GM20000 (cell line): ENCODE results near the gene FRS3.

Source experiments
- DNase-seq: peaks from one replicate; pipeline ENCODE4 v3.0.0; 2012; ENCODE audit warnings: low spot score
- CTCF ChIP-seq: IDR thresholded peaks from 2 replicates; pipeline ENCODE4 v1.5.1; 2012; ENCODE audit warnings: mild to moderate bottlenecking, control low read depth; ENCODE audit errors: extremely low read depth, missing control alignments

The FRS3 gene

GRCh38 chr6:41734666-41735426, 44.9 kb downstream of the FRS3 start:
- peak; percentile 94 for DNase-seq
- TF ChIP-seq CTCF: no peak

DNA sequence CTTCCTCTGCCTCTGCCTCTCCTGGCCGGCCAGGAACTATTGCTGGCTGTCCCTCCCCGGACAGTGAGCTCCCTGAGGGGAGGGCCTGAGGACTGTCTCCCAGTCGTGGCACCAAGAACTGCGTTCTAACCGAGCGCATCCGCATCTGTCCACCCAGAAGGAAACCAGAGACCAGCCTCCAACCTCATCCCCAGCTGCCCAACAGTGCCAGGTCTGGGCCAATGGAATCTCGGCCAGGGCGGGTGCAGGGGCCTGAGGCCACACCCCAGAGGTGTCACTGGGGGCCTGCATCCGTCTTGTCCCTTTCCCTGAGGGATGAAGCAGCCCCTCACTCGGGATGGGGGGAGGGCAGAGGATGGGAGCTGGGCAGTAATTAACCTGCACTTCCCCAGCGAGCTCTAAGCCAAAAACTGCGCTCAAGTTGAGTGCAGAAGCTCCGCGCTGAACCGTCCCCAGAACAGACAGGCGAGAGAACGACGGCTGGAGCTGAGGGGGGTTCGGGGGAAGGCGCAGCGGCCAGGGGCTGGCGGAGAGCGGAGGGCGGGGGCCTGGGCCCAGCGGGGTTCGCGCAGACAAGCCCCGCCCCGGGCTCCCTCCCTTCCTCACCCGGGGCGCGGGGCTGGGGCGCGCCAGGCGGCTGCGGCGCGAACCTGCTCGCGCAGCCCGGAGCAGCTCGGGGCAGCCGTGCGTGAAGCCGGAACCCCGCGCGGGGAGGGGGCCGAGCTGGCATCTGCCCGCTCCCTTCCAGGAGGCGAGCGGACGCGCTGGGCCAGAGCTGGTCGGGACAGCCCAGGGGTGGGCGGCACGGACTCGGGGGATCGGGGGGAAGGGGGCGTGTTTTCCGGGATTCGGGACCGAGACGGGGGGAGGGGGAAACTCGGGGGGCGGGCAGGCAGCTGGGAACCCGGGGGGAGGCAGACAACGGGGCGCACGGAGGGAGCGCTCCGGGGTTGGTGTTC, 45.7 kb downstream of the FRS3 start:
- TF ChIP-seq CTCF: no peak
- peak; percentile 97 for DNase-seq

DNA sequence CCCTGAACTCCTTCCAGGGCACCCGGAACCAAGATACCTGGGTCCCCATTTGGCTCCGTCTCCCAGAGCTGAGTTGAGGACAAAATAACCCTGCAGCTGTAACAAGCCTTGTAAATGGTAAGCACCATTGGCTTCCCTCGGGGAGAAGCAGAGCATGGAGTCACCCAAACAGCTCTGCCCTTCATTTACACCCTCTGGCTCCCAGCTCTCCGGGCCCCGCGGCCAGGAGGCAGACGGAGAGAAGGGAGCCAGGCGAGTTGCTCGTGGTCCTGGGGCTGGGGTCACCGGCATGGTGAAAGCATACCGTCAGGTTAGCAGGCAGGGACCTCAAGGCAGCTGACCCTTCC, 46.4 kb downstream of the FRS3 start:
- no peak for DNase-seq
- TF ChIP-seq CTCF: no peak

DNA sequence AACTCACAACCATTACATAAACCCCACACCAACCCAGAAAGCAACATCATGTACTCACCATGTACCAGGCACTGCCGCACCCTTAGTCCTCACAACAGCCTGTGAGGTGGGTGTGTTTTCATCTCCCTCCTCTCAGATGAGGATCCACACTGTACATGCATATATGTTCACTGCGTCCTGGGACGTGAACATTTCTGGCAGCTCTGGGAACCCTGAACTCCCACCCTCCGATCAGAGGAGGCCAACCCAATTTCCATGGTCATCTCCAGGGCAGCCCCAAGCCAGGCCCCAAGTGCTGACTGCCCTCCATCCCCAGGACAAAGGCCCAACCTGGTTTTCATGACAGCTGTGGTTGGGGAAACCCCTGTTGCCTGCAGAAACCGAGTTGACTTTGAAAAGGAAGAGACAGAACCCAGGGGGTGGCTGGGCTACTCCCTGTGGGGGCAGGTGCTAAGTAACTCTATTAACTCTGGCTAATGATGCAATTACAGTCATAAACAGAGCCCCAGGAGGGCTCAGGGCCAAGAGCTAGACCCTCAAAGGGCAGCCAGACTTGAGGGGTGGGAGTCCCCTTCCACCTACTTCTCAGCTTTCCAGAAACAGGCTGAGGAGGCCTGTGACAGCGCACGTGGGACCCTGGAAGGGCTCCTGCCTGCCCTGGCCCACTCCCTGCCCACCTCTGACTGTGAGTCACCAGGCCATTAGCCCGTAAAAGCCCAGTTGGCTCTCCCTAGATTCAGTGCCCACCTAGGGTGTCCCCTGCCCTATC, 46.9 kb downstream of the FRS3 start:
- no peak for TF ChIP-seq CTCF
- peak; percentile 87 for DNase-seq

- DNase-seq: no peak
- no peak for TF ChIP-seq CTCF
Measured at GRCh38 chr6:41732149-41732548, 47.6 kb downstream of the FRS3 start.

DNA sequence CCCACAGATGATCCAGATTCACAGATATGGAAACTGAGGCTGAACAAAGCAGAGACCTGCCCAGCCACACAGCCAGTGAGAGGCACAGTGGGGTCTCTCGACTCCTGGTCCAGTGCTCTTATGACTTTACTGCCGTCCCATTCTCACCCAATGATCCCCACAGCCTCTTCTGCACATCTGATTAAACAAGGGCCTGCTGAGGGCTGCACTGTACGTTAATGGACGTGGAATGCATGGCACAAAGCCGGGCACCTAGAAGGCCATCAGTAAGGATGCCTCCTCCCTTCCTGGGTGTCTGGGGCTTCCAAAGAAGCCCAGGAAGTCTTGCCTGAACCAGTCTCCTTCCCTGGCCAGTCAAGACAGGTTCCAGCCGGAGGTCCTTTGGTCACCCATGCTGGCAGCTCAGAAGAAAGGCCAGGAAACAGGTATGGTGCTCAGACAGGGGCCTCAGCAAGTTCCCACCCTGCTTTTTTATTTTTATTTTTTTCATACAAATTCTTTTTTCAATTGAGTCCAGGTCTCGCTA, 48.1 kb downstream of the FRS3 start:
- TF ChIP-seq CTCF: no peak
- DNase-seq: no peak
